GM10266 (cell line): ENCODE data around the gene KIAA1217.

Experiments
- DNase-seq: peaks from one replicate; pipeline ENCODE4 v3.0.0; 2012; ENCODE audit errors: extremely low spot score
- CTCF ChIP-seq: IDR thresholded peaks from 2 replicates; pipeline ENCODE4 v1.5.1; 2012; ENCODE audit warnings: mild to moderate bottlenecking, low read depth; ENCODE audit not compliant: control insufficient read depth, insufficient read depth; ENCODE audit errors: missing control alignments

Gene KIAA1217

GRCh38 chr10:24289235-24289634, 80.3 kb downstream of the KIAA1217 start:
- TF ChIP-seq CTCF = no peak
- DNase-seq = no peak

- TF ChIP-seq CTCF = no peak
- DNase-seq = no peak
These were observed 83.7 kb downstream of the KIAA1217 start for GRCh38 chr10:24292304-24293293.

GRCh38 chr10:24299578-24300260, 90.8 kb downstream of the KIAA1217 start:
- TF ChIP-seq CTCF = no peak
- no peak for DNase-seq

- no peak for DNase-seq
- no peak for TF ChIP-seq CTCF
These were observed 94.8 kb downstream of the KIAA1217 start for GRCh38 chr10:24303522-24304310.

- no peak for DNase-seq
- no peak for TF ChIP-seq CTCF
These were observed 96.9 kb downstream of the KIAA1217 start for GRCh38 chr10:24305551-24306506.

- DNase-seq = no peak
These were observed 97.6 kb downstream of the KIAA1217 start for GRCh38 chr10:24306507-24306875.

More at GRCh38 chr10:24306507-24306875, 97.6 kb downstream of the KIAA1217 start:
- no peak for TF ChIP-seq CTCF
